GM12878 (cell line): ENCODE data around the gene IRF4. TPM values are rescaled to one million over a fixed set of nuclear protein-coding genes. Genes with fewer than 3 reads are reported as not detected.

Experiments
- ATAC-seq: fragments of 200-7000 bp; cut with Tn5 transposase; 3 replicates; pipeline ENCODE4 v1.9.1; 2020; ENCODE audit warnings: mild to moderate bottlenecking, moderate library complexity
- BruUV-seq: library from RNA; stranded (reverse); fragments of 400-500 nt; replicated peaks from 2 replicates; lab custom pipeline; 2021; lab: Mats Ljungman, UMichigan
- CTCF ChIA-PET: fragments of 300-600 bp; sonication (Branson Sonifier 250); formaldehyde crosslinking; extraction: SDS; loops from one replicate; lab custom pipeline; 2021; ENCODE audit warnings: inconsistent platforms; lab: Yijun Ruan, JAX
- POLR2A ChIA-PET: fragments of 350-600 bp; formaldehyde crosslinking; extraction: SDS; loops from one replicate; lab custom pipeline; 2021; ENCODE audit warnings: inconsistent platforms; lab: Charles Lee
- RAD21 ChIA-PET: fragments of 300-600 bp; sonication (Branson Sonifier 250); formaldehyde crosslinking; loops from one replicate; lab custom pipeline; 2023; ENCODE audit warnings: antibody characterized with exemption; ENCODE audit not compliant: unreplicated experiment; lab: Charles Lee
- SMC1A ChIA-PET: fragments of 300-600 bp; sonication (Branson Sonifier 250); formaldehyde crosslinking; loops from one replicate; lab custom pipeline; 2023; ENCODE audit not compliant: unreplicated experiment, uncharacterized antibody; lab: Charles Lee
- DNase-seq: peaks from one replicate; pipeline ENCODE4 v3.0.0-alpha.2; 2011; ENCODE audit warnings: low read depth, low spot score
- FAIRE-seq: peaks from 3 replicates; lab custom pipeline; 2011; peaks lifted over from hg19 to GRCh38; lab: Jason Lieb, UNC
- H2AFZ ChIP-seq: 2 replicates; pipeline ENCODE4 v1.6.0; 2011; ENCODE audit warnings: low read depth, low read length, control low read depth; ENCODE audit not compliant: control insufficient read depth
- H3K27ac ChIP-seq: 2 replicates; pipeline ENCODE4 v1.5.1; 2011; ENCODE audit warnings: control low read depth; ENCODE audit not compliant: control insufficient read depth, insufficient read depth
- H3K27me3 ChIP-seq, 2 experiments: replicated peaks in 1 of 2; 2 replicates each; pipeline versions ENCODE4 v1.6.0 to v1.6.1; 2011; ENCODE audit warnings: low read length in 1 of 2; ENCODE audit not compliant: control insufficient read depth in 2 of 2, insufficient read depth in 2 of 2
- H3K36me3 ChIP-seq, 2 experiments: 2 replicates each; pipeline ENCODE4 v1.5.1; 2011; ENCODE audit warnings: low read length in 1 of 2; ENCODE audit not compliant: control insufficient read depth in 2 of 2, insufficient read depth in 2 of 2
- H3K4me1 ChIP-seq: 2 replicates; pipeline ENCODE4 v1.6.1; 2011; ENCODE audit warnings: mild to moderate bottlenecking, low read length, moderate library complexity, mixed read lengths; ENCODE audit not compliant: control insufficient read depth, insufficient read depth
- H3K4me2 ChIP-seq: 2 replicates; pipeline ENCODE4 v1.6.0; 2011; ENCODE audit warnings: control low read depth; ENCODE audit not compliant: control insufficient read depth, insufficient read depth
- H3K4me3 ChIP-seq: fragments of 200-600 bp; sonication (generic); 2 replicates; pipeline ENCODE4 v1.5.1; 2016
- H3K79me2 ChIP-seq: 2 replicates; pipeline ENCODE4 v1.6.0; 2011; ENCODE audit warnings: low read length; ENCODE audit not compliant: control insufficient read depth, insufficient read depth
- H3K9ac ChIP-seq: 2 replicates; pipeline ENCODE4 v1.8.0; 2011; ENCODE audit warnings: low read length, control low read depth, mixed read lengths; ENCODE audit not compliant: control insufficient read depth, insufficient read depth
- H3K9me3 ChIP-seq: replicated peaks from 3 replicates; pipeline ENCODE4 v1.5.1; 2011; ENCODE audit warnings: mild to moderate bottlenecking, low read length; ENCODE audit not compliant: control insufficient read depth, insufficient read depth
- H4K20me1 ChIP-seq: 2 replicates; pipeline ENCODE4 v1.6.0; 2011; ENCODE audit not compliant: control insufficient read depth, insufficient read depth
- CBFB ChIP-seq: IDR thresholded peaks from 2 replicates; pipeline ENCODE4 v1.6.1; 2016; ENCODE audit warnings: antibody characterized with exemption, low read depth
- CREB1 ChIP-seq: IDR thresholded peaks from 2 replicates; pipeline ENCODE4 v1.6.1; 2012; ENCODE audit warnings: low read depth, mild to moderate bottlenecking, inconsistent platforms
- EED ChIP-seq: sonication (generic); IDR thresholded peaks from 2 replicates; pipeline ENCODE4 v1.6.1; 2016; ENCODE audit warnings: antibody characterized with exemption, low read depth
- ELK1 ChIP-seq: IDR thresholded peaks from 2 replicates; pipeline ENCODE4 v1.6.1; 2012; ENCODE audit warnings: low read depth, low read length, improper control_type of control experiment
- GATAD2B ChIP-seq: fragments of 450-650 bp; conservative IDR thresholded peaks from 2 replicates; pipeline ENCODE4 v1.6.1; 2017; ENCODE audit warnings: low read depth, mild to moderate bottlenecking, moderate library complexity
- IKZF1 ChIP-seq: fragments of 450-650 bp; conservative IDR thresholded peaks from 2 replicates; pipeline ENCODE4 v1.6.1; 2017; ENCODE audit warnings: antibody characterized with exemption, mild to moderate bottlenecking
- LARP7 ChIP-seq: fragments of 450-650 bp; IDR thresholded peaks from 2 replicates; pipeline ENCODE4 v1.6.1; 2017; ENCODE audit warnings: mild to moderate bottlenecking
- MEF2B ChIP-seq: fragments of 450-650 bp; IDR thresholded peaks from 2 replicates; pipeline ENCODE4 v1.6.1; 2018; ENCODE audit warnings: mild to moderate bottlenecking, moderate library complexity; ENCODE audit not compliant: partially characterized antibody, poor library complexity, severe bottlenecking
- NFXL1 ChIP-seq: fragments of 450-650 bp; IDR thresholded peaks from 2 replicates; pipeline ENCODE4 v1.6.1; 2017; ENCODE audit warnings: antibody characterized with exemption, mild to moderate bottlenecking, borderline replicate concordance
- PBX3 ChIP-seq: IDR thresholded peaks from 2 replicates; pipeline ENCODE4 v1.6.1; 2011; ENCODE audit warnings: mild to moderate bottlenecking, low read depth, low read length, moderate library complexity; ENCODE audit not compliant: insufficient replicate concordance
- POLR2AphosphoS5 ChIP-seq: IDR thresholded peaks from 2 replicates; pipeline ENCODE4 v1.6.1; 2011; ENCODE audit warnings: mild to moderate bottlenecking, low read length, inconsistent platforms
- RB1 ChIP-seq: fragments of 450-650 bp; formaldehyde crosslinking; IDR thresholded peaks from 2 replicates; pipeline ENCODE4 v1.6.1; 2017; ENCODE audit warnings: mild to moderate bottlenecking, borderline replicate concordance
- RFX5 ChIP-seq: IDR thresholded peaks from 2 replicates; pipeline ENCODE4 v1.6.1; 2011; ENCODE audit warnings: low read depth, low read length, improper control_type of control experiment
- SIN3A ChIP-seq: IDR thresholded peaks from 2 replicates; pipeline ENCODE4 v1.6.1; 2012; ENCODE audit warnings: low read depth, low read length, improper control_type of control experiment
- SMAD5 ChIP-seq: IDR thresholded peaks from 2 replicates; pipeline ENCODE4 v1.6.1; 2016; ENCODE audit warnings: antibody characterized with exemption, low read depth
- SP1 ChIP-seq: IDR thresholded peaks from one replicate; pipeline ENCODE4 v1.6.1; 2011; ENCODE audit warnings: low read depth, low read length
- ZBTB33 ChIP-seq: fragments of 450-650 bp; IDR thresholded peaks from 2 replicates; pipeline ENCODE4 v1.6.1; 2017; ENCODE audit warnings: mild to moderate bottlenecking
- ZNF207 ChIP-seq: fragments of 450-650 bp; IDR thresholded peaks from 2 replicates; pipeline ENCODE4 v1.6.1; 2014; ENCODE audit warnings: antibody characterized with exemption, mild to moderate bottlenecking, borderline replicate concordance
- ZNF217 ChIP-seq: fragments of 450-650 bp; IDR thresholded peaks from 2 replicates; pipeline ENCODE4 v1.6.1; 2017; ENCODE audit warnings: antibody characterized with exemption, mild to moderate bottlenecking
- WGBS: methylation state at CpG from one replicate; pipeline ENCODE4 v1.1.6; 2016; ENCODE audit warnings: low lambda C conversion rate; ENCODE audit not compliant: insufficient replicate concordance, insufficient coverage; ENCODE audit errors: missing lambda C conversion rate; 5-methylcytosine and 5-hydroxymethylcytosine counted together
- in situ Hi-C: fragments of 300-500 bp; cut with MboI; formaldehyde crosslinking; loops from 9 replicates; pipeline ENCODE4 v1.14.3; 2018; ENCODE audit warnings: mixed read lengths
- intact Hi-C: fragments of 100-400 bp; cut with micrococcal nuclease; formaldehyde crosslinking; loops from one replicate; pipeline ENCODE4 v1.14.2; 2022; ENCODE audit not compliant: unreplicated experiment
- polyA plus RNA-seq, 11 experiments: library from polyadenylated mRNA; depleted of rRNA in 4 of 11; unstranded in 6 of 11; stranded (reverse) in 5 of 11; fragments of >200 nt; fragmentation: Nextera tagmentation in 4 of 11; fragmentation: Illumina TruSeq in 1 of 11; extraction: Ambion mirVana in 4 of 11; extraction: Trizol in 1 of 11; gene quantifications; 1 replicate in 1 of 11; 2 replicates in 10 of 11; pipeline versions ENCODE4 v1.2.1 to v1.2.3, GENCODE V29; 2011 to 2016; ENCODE audit warnings: inconsistent platforms in 2 of 11, missing spikeins in 2 of 11, low read depth in 1 of 11
- total RNA-seq, 4 experiments: library from RNA; depleted of rRNA in 3 of 4; stranded (reverse); fragments of >200 nt in 3 of 4; fragmentation: Illumina TruSeq in 1 of 4; extraction: Trizol in 1 of 4; gene quantifications; 2 replicates each; pipeline versions ENCODE4 v1.2.1 to v1.2.3, GENCODE V29; 2013 to 2021

The IRF4 gene
- total and polyA plus RNA-seq, 10 of the 15 experiments (the other 5 are each of a cell fraction or from before 2014, with no cell fraction given) = 50.0 to 495 (median 257) TPM

GRCh38 chr6:390914-391558 lies 516 bp upstream of the IRF4 start:
- Histone ChIP-seq H2AFZ (no peak overlapping the region), H3K27me3 (no peaks in the 10 kb centered on the region), H3K4me2 (peak overlapping the region; percentile 91), H3K27ac (peak overlapping the region; percentile 97), H3K4me1 (peaks cover 32% of the 10 kb centered on the region), H3K9me3 (no peaks in the 10 kb centered on the region), H3K36me3 (peaks cover 13 to 16% of the 10 kb centered on the region in 2 experiments), H4K20me1 (peaks cover 11% of the 10 kb centered on the region), H3K79me2 (peaks cover 71% of the 10 kb centered on the region), H3K4me3 (peak overlapping the region; percentile 78), H3K9ac (peak overlapping the region; percentile 87)
- in situ Hi-C loops = loop anchor here (10.0 kb wide), 1 partner anchor 176 kb away; no protein-coding TSS in a partner anchor
- ChIA-PET POLR2A (interaction anchor here (0.6 to 5.6 kb wide), 28 partner anchors 8 to 197 kb away, joined by 3 to 42 read pairs (median 4); partner anchors contain the start of gene DUSP22), RAD21 (interaction anchor here (0.8 to 9.4 kb wide), 27 partner anchors 7 to 1006 kb away, joined by 3 to 95 read pairs (median 10); partner anchors contain the start of gene DUSP22), CTCF (interaction anchor here (0.6 to 3.4 kb wide), 17 partner anchors 8 to 207 kb away, joined by 3 to 15 read pairs (median 4); no protein-coding TSS in a partner anchor), SMC1A (interaction anchor here (0.6 to 13.5 kb wide), 35 partner anchors 7 to 202 kb away, joined by 3 to 185 read pairs (median 5); no protein-coding TSS in a partner anchor)
- 2% methylated on average over 44 of the region's 44 CpGs for WGBS
- ATAC-seq (peak; percentile 15), DNase-seq (no peak), FAIRE-seq (no peak)
- intact Hi-C loops = loop anchor here (1.0 to 2.0 kb wide), 6 partner anchors 26 to 202 kb away; no protein-coding TSS in a partner anchor
- BruUV-seq = TSS peak; percentile 96
- TF ChIP-seq MEF2B (peak; percentile 22), EED (no peak), CREB1 (peak; percentile 30; the same call in 1 of the 2 replicates), ZBTB33 (no peak), POLR2AphosphoS5 (peak; percentile 17; the same call in 1 of the 2 replicates), RB1 (peak; percentile 77; the same call in 1 of the 2 replicates), PBX3 (peak; percentile 68), RFX5 (no peak), NFXL1 (no peak; the same call in 1 of the 2 replicates), SP1 (no peak), SIN3A (peak; percentile 29; the same call in 1 of the 2 replicates), ZNF207 (no peak), SMAD5 (no peak; the same call in 1 of the 2 replicates), GATAD2B (no peak; the same call in none of the 2 replicates), LARP7 (peak; percentile 72), ZNF217 (peak; percentile 69; the same call in 1 of the 2 replicates), ELK1 (no peak), IKZF1 (peak; percentile 58), CBFB (no peak)
